Endothelial cell of umbilical vein (primary cell): ENCODE measurements around the gene MTM1. TPM values are rescaled to one million over a fixed set of nuclear protein-coding genes. Genes with fewer than 3 reads are reported as not detected.
A peak's percentile ranks its signal among the peaks of the same experiment; 100 is the strongest.

Experiments
- BruUV-seq: library from RNA; stranded (reverse); fragments of 400-500 nt; replicated peaks from 2 replicates; lab custom pipeline; 2021; lab: Mats Ljungman, UMichigan
- CTCF ChIA-PET: fragments of 300-600, 350-600 bp; sonication (Branson Sonifier 250); formaldehyde crosslinking; loops from one replicate; lab custom pipeline; 2021; ENCODE audit warnings: antibody characterized with exemption, inconsistent platforms; lab: Charles Lee
- POLR2A ChIA-PET: fragments of 300-600, 350-600 bp; sonication (Branson Sonifier 250); formaldehyde crosslinking; loops from one replicate; lab custom pipeline; 2021; ENCODE audit warnings: antibody characterized with exemption, inconsistent platforms; lab: Charles Lee
- DNase-seq: peaks from one replicate; pipeline ENCODE4 v3.0.0-alpha.2; 2011; ENCODE audit warnings: low read depth, low spot score
- FAIRE-seq: peaks from 2 replicates; lab custom pipeline; 2011; peaks lifted over from hg19 to GRCh38; lab: Jason Lieb, UNC
- H2AFZ ChIP-seq: 2 replicates; pipeline ENCODE4 v1.6.0; 2012; ENCODE audit warnings: low read depth, low read length, control low read depth, inconsistent platforms
- H3K27ac ChIP-seq: 2 replicates; pipeline ENCODE4 v1.5.1; 2011; ENCODE audit warnings: low read depth, mild to moderate bottlenecking, control low read depth, low read length, moderate library complexity; ENCODE audit not compliant: insufficient read depth
- H3K27me3 ChIP-seq, 2 experiments: 2 replicates each; pipeline versions ENCODE4 v1.6.0 to v1.6.1; 2011; ENCODE audit warnings: low read length in 2 of 2, mixed read lengths in 1 of 2; ENCODE audit not compliant: control insufficient read depth in 2 of 2, insufficient read depth in 2 of 2
- H3K36me3 ChIP-seq, 2 experiments: 2 replicates in 1 of 2; 3 replicates in 1 of 2; pipeline ENCODE4 v1.5.1; 2011; ENCODE audit warnings: low read length in 2 of 2, mild to moderate bottlenecking in 1 of 2, moderate library complexity in 1 of 2; ENCODE audit not compliant: control insufficient read depth in 2 of 2, insufficient read depth in 2 of 2; ENCODE audit errors: extremely low read depth in 1 of 2
- H3K4me1 ChIP-seq: 3 replicates; pipeline ENCODE4 v1.5.1; 2011; ENCODE audit warnings: mild to moderate bottlenecking, low read length; ENCODE audit not compliant: control insufficient read depth, insufficient read depth; ENCODE audit errors: extremely low read depth
- H3K4me2 ChIP-seq: 2 replicates; pipeline ENCODE4 v1.6.1; 2011; ENCODE audit warnings: low read length, control low read depth, mixed read lengths; ENCODE audit not compliant: insufficient read depth
- H3K4me3 ChIP-seq, 3 experiments: fragments of 200-600 bp in 1 of 3; sonication (generic), shearing (Covaris generic) in 1 of 3; replicated peaks in 1 of 3; 2 replicates each; pipeline ENCODE4 v1.5.1; 2011 to 2016; ENCODE audit warnings: control low read depth in 3 of 3, low read length in 3 of 3, mild to moderate bottlenecking in 2 of 3, inconsistent platforms in 1 of 3, low read depth in 1 of 3, moderate library complexity in 1 of 3; ENCODE audit not compliant: insufficient read depth in 1 of 3
- H3K79me2 ChIP-seq: 2 replicates; pipeline ENCODE4 v1.6.0; 2012; ENCODE audit warnings: low read length, inconsistent platforms; ENCODE audit not compliant: control insufficient read depth, insufficient read depth
- H3K9ac ChIP-seq: replicated peaks from 2 replicates; pipeline ENCODE3; 2011; ENCODE audit warnings: low read length, control low read depth; ENCODE audit not compliant: insufficient read depth; ENCODE audit errors: extremely low read depth
- H3K9me1 ChIP-seq: replicated peaks from 3 replicates; pipeline ENCODE4 v1.6.0; 2011; ENCODE audit warnings: mild to moderate bottlenecking, low read length; ENCODE audit not compliant: control insufficient read depth, insufficient read depth; ENCODE audit errors: extremely low read depth
- H3K9me3 ChIP-seq: replicated peaks from 2 replicates; pipeline ENCODE4 v1.5.1; 2012; ENCODE audit warnings: low read length, inconsistent platforms; ENCODE audit not compliant: control insufficient read depth, insufficient read depth
- H4K20me1 ChIP-seq: replicated peaks from 2 replicates; pipeline ENCODE3; 2011; ENCODE audit warnings: mild to moderate bottlenecking, low read length; ENCODE audit not compliant: control insufficient read depth, insufficient read depth; ENCODE audit errors: extremely low read depth
- CTCF ChIP-seq, 2 donors: IDR thresholded peaks; 1 replicate in 1 of 2; 2 replicates in 1 of 2; pipeline ENCODE4 v1.5.1; 2011; ENCODE audit warnings: low read length in 2 of 2, mild to moderate bottlenecking in 2 of 2, moderate library complexity in 2 of 2, control low read depth in 1 of 2, inconsistent platforms in 1 of 2, low read depth in 1 of 2; ENCODE audit not compliant: insufficient read depth in 1 of 2; ENCODE audit errors: extremely low read depth in 1 of 2
- EZH2 ChIP-seq: IDR thresholded peaks from 2 replicates; pipeline ENCODE4 v1.6.1; 2012; ENCODE audit warnings: borderline replicate concordance, low read depth, mild to moderate bottlenecking, moderate library complexity, low read length, inconsistent platforms; ENCODE audit not compliant: severe bottlenecking
- FOS ChIP-seq: IDR thresholded peaks from 2 replicates; pipeline ENCODE4 v1.6.1; 2011; ENCODE audit warnings: mild to moderate bottlenecking, low read length, moderate library complexity, borderline replicate concordance; ENCODE audit not compliant: insufficient read depth
- GATA2 ChIP-seq: IDR thresholded peaks from 2 replicates; pipeline ENCODE4 v1.7.0; 2011; ENCODE audit warnings: low read depth, mild to moderate bottlenecking, moderate library complexity, mixed read lengths, low read length; ENCODE audit not compliant: insufficient read length, insufficient read depth
- MYC ChIP-seq: IDR thresholded peaks from one replicate; pipeline ENCODE4 v1.6.1; 2011; ENCODE audit warnings: mild to moderate bottlenecking, low read depth, low read length
- POLR2A ChIP-seq: IDR thresholded peaks from 2 replicates; pipeline ENCODE4 v1.6.1; 2012; ENCODE audit warnings: low read depth, mild to moderate bottlenecking, control low read depth, low read length
- POLR2AphosphoS5 ChIP-seq: IDR thresholded peaks from 2 replicates; pipeline ENCODE4 v1.6.1; 2012; ENCODE audit warnings: low read depth, mild to moderate bottlenecking, control low read depth, low read length, moderate library complexity; ENCODE audit not compliant: insufficient read depth
- dilution Hi-C: fragments of 300-500 bp; cut with MboI; formaldehyde crosslinking; loops from one replicate; pipeline ENCODE4 v1.15.0; 2019; ENCODE audit warnings: low sequenced_read_pairs; ENCODE audit not compliant: extremely low pct_ligation_motif_present
- intact Hi-C: fragments of 100-400 bp; cut with micrococcal nuclease; formaldehyde crosslinking; loops from one replicate; pipeline ENCODE4 v1.10.0; 2022
- polyA plus RNA-seq, 4 experiments: library from polyadenylated mRNA; depleted of rRNA in 3 of 4; stranded (reverse) in 3 of 4; unstranded in 1 of 4; fragments of >200 nt; gene quantifications; 2 replicates each; pipeline versions ENCODE4 v1.2.1 to v1.2.3, GENCODE V29; 2011 to 2012; ENCODE audit warnings: missing spikeins in 1 of 4
- total RNA-seq: library from RNA; stranded (reverse); gene quantifications from 2 replicates; pipeline ENCODE4 v1.2.3, GENCODE V29; 2021
- TF ChIP-seq, protein P1 (sequence below): IDR thresholded peaks from 2 replicates; pipeline ENCODE4 v1.6.1; 2011; ENCODE audit not compliant: insufficient read depth, insufficient read length

The MTM1 gene
- total and polyA plus RNA-seq, 2 donors (not counting 3 experiments of a cell fraction or from before 2014, with no cell fraction given): 2.4 to 13.2 TPM

DNA sequence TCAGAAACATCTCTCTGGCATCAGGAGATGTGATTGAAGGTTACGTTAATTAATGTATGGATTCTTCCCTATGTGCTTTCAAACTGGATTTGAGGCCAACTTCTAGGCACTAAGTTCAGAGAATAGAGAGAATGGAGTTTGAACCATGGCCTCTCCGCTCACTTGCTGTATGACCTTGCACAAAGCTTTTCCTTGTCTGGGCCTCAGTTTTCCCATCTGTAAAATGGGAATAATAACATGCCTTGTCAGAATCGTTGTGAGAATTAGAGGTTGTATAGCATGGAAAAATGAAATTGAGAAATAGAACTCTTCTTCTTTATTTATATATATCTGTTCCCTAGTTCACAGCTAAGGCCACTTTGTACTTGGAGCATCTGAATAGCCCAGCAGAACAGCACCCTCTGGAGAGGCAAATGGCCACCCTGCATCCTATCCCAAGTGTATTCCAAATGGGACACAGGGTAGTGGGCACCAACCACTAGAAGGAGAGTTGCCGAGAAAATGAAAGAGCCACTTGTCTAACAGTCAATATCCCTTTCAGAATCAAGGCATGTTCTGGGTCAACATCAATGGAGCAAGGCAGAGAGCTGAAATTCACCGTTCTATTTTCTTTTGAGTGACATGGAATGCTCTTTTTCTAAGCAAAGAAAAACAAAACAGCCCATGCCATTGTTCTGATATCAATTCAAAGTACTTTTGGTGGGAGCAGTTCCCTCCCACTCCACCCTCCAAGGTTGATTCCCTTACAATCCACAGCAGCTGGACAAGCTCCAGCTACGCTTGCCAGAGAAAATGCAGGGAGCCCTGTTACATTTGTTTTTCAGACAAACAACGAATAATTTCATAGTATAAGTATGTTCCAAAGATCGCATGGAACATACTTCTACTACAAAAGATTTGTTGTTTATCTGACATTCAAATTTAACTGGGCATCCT, 23.3 kb upstream of the MTM1 start:
- DNase-seq: peak; percentile 13
- intact Hi-C loops: no loop called here
- Histone ChIP-seq H3K36me3 (no peaks in the 10 kb centered on the region), H3K27me3 (no peaks in the 10 kb centered on the region), H3K4me2 (no peak overlapping the region), H3K27ac (no peak overlapping the region), H4K20me1 (no peaks in the 10 kb centered on the region), H3K4me3 (no peak overlapping the region), H2AFZ (no peak overlapping the region), H3K9ac (no peak overlapping the region), H3K79me2 (no peaks in the 10 kb centered on the region), H3K9me3 (no peaks in the 10 kb centered on the region), H3K9me1 (no peaks in the 10 kb centered on the region), H3K4me1 (peaks cover 9% of the 10 kb centered on the region)
- CTCF ChIA-PET: interaction anchor here (1.0 to 2.0 kb wide), 2 partner anchors 8 to 42 kb away, joined by 3 to 5 read pairs; no protein-coding TSS in a partner anchor
- no peak for TF ChIP-seq MYC
- no peak for TF ChIP-seq POLR2A
- no peak for TF ChIP-seq POLR2AphosphoS5
- TF ChIP-seq CTCF (IDR thresholded peaks at IDR 0.05; ENCODE audit: extremely low read depth in 1 of 2, insufficient read depth in 1 of 2, low read depth in 1 of 2, low read length in 2 of 2): no peak
- TF ChIP-seq EZH2: no peak
- TF ChIP-seq FOS: no peak
- TF ChIP-seq GATA2: no peak
- TF ChIP-seq, protein P1, sequence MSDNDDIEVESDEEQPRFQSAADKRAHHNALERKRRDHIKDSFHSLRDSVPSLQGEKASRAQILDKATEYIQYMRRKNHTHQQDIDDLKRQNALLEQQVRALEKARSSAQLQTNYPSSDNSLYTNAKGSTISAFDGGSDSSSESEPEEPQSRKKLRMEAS: no peak
- dilution Hi-C loops: no loop called here
- POLR2A ChIA-PET: no interaction called here
- peak; percentile 4 for FAIRE-seq
- no TSS peak for BruUV-seq
